ENCODE measurements around the gene TPCN1. TPM values are rescaled to one million over a fixed set of nuclear protein-coding genes. Genes with fewer than 3 reads are reported as not detected.
A peak's percentile ranks its signal among the peaks of the same experiment; 100 is the strongest.

Gene TPCN1
- total RNA-seq, 1 donor from 2014 or later = 51.9 TPM

DNA sequence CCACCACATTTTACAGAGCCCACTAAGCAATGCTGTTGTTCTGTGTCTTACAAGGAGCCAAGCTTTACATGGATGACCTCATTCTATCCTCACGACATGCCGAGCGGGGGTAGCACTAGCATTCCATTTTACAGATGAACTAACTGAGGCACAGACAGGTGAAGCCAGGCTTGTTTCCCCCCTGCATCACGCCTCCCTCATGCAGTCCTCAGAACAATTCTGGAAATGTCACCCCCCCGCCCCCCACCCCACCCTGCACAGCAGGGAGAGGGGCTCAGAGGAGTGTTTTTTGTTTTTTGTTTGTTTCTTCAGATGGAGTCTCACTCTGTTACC is 112.1 kb downstream of the TPCN1 start:
- intact Hi-C loops (cut with DNase I) = no loop called here
- H3K4me3 ChIP-seq = peak overlapping the region; percentile 96
- DNase-seq = no peak
- TF ChIP-seq CTCF (IDR thresholded peaks at IDR 0.05) = no peak
- H3K27ac ChIP-seq = no peak overlapping the region
- no peaks in the 10 kb centered on the region for H3K27me3 ChIP-seq
- peaks cover 29% of the 10 kb centered on the region for H3K36me3 ChIP-seq
- no peaks in the 10 kb centered on the region for H3K9me3 ChIP-seq
- no peak for ATAC-seq
- peaks cover 28% of the 10 kb centered on the region for H3K4me1 ChIP-seq

DNA sequence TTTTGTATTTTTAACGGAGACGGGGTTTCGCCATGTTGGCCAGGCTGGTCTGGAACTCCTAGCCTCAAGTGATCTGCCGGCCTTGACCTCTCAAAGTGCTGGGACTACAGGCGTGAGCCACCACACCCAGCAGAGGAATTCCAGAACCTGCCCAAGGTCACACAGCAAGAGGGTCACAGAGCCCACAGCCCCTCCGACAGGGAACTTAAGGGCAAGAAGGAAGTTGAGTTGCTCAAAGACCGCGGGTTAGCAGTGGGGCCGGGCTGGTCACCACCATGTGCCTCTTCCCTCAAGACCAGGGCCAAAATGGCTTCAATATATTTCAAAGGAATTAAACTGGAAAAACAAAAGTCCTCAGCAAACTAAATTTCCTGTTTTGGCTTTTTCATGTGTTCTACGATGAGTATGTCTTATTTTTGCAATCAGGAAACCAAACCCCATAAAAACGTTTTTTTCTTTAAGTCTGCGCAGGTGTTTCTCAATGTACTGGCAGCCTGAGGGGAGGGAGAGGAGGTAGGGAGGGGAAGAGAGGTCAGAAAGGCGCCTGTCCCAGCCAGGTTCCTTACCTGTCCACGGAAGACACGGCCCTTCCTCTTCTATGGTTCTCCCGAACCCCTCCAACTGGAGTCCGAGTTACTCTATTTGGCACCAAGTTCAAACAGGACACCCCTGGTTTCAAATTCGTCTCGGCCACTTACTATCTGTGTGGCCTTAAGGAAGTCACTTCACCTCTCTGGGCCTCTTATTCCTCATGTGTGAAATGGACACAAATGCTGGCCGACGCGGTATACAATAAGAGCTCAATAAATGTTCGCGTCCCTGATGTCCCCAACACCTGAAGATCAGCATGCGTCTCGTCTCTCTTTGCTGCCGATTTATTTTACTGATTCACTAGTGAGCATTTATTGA is 112.9 kb downstream of the TPCN1 start:
- TF ChIP-seq CTCF (IDR thresholded peaks at IDR 0.05) = no peak
- H3K27ac ChIP-seq = peak overlapping the region; percentile 84
- intact Hi-C loops (cut with DNase I) = no loop called here

DNA sequence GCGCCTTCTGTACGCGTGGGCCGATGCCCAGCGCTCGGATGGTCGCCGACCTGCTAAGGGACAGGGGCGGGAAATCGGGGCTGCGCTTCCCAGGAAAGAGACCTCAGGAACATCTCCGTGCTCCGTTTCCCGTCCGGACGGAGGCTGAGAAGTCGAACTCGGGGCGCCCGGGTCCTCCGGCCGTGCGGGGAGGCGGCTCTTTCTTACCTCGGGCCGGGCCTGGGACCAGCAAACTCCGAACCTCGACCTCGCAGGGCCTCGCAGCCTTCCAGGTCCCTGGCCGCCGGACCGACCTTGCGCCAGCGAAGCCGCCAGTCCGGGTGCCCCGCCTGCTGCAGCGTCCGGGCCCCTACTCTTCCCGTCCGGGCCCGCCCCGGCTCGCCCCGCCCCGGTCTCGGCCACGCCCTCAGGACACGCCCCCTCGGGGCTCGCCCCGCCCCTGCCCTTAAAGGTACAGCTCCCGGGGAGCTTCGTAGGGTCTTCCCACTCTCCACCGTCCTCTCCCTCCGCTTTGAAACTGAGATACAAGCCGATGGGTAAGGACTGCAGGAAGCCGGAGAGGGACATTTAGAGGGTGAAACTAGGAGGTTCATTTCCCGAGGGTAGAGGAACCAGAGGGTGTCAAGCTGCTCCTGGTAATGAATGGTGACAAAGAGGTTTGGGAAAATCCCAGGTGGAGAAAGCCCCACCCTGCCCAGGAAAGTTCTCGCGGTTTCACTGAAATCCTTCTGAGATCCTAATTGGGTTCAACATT is 113.7 kb downstream of the TPCN1 start, which contains the start of gene SLC8B1:
Gene SLC8B1, minus strand, starts transcription at position 324 of the 754 bp plus-strand sequence. CDS start 2,231 bp downstream, outside the sequence.
- Histone ChIP-seq H3K27ac (peak within 1 kb of the TSS; percentile 84), H3K4me3 (peak within 1 kb of the TSS; percentile 96), H3K4me1 (peaks cover 19% of the 10 kb centered on the region), H3K27me3 (no peaks in the 10 kb centered on the region), H3K36me3 (peaks cover 22% of the 10 kb centered on the region), H3K9me3 (no peaks in the 10 kb centered on the region)
- intact Hi-C loops (cut with DNase I) = no loop called here
- DNase-seq = peak; percentile 95
- no peak for TF ChIP-seq CTCF (IDR thresholded peaks at IDR 0.05)
- ATAC-seq = peak; percentile 99

More for the DNA sequence above, 112.9 kb downstream of the TPCN1 start:
- H3K4me1 ChIP-seq = peaks cover 26% of the 10 kb centered on the region
- peak overlapping the region; percentile 96 for H3K4me3 ChIP-seq
- no peaks in the 10 kb centered on the region for H3K9me3 ChIP-seq
- ATAC-seq (peak; percentile 51), DNase-seq (peak; percentile 73)
- no peaks in the 10 kb centered on the region for H3K27me3 ChIP-seq
- H3K36me3 ChIP-seq = peaks cover 25% of the 10 kb centered on the region

GRCh38 chr12:113339540-113339939 is 118.3 kb downstream of the TPCN1 start:
- no peak for TF ChIP-seq CTCF (IDR thresholded peaks at IDR 0.05)
- Histone ChIP-seq H3K27me3 (no peaks in the 10 kb centered on the region), H3K4me1 (peaks cover 6% of the 10 kb centered on the region), H3K36me3 (no peaks in the 10 kb centered on the region), H3K4me3 (no peak overlapping the region), H3K27ac (no peak overlapping the region), H3K9me3 (no peaks in the 10 kb centered on the region)
- DNase-seq (no peak), ATAC-seq (no peak)
- intact Hi-C loops (cut with DNase I) = no loop called here

DNA sequence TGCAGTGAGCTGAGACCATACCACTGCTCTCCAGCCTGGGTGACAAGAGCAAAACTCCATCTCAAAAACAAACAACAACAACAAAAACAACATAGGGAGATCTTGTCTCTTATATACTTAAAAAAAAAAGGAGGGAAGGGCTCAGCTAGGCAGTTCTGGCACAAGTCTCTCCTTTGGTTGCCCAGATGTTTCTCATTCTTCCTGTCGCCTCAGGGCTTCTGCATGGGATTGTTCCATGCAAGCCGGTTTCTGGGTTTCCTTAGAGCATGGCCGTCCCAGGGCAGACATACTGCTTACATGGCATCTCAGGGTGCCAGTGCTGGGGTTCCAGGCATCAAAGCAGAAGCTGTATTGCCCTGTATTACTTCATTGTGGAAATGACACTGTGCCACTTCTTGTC is 118.8 kb downstream of the TPCN1 start:
- Histone ChIP-seq H3K9me3 (no peaks in the 10 kb centered on the region), H3K4me3 (no peak overlapping the region), H3K27ac (no peak overlapping the region), H3K27me3 (no peaks in the 10 kb centered on the region), H3K36me3 (no peaks in the 10 kb centered on the region), H3K4me1 (peaks cover 6% of the 10 kb centered on the region)
- intact Hi-C loops (cut with DNase I) = no loop called here
- TF ChIP-seq CTCF (IDR thresholded peaks at IDR 0.05) = no peak
- DNase-seq (no peak), ATAC-seq (no peak)

Data from upper lobe of right lung (tissue), 1 donor.